PC-9 (cell line): ENCODE measurements around the gene SKAP2. TPM values are rescaled to one million over a fixed set of nuclear protein-coding genes. Genes with fewer than 3 reads are reported as not detected.

Experiments used
- BruUV-seq: library from RNA; stranded (reverse); fragments of 400-500 nt; replicated peaks from 2 replicates; lab custom pipeline; 2021; lab: Mats Ljungman, UMichigan
- CTCF ChIA-PET: fragments of 300-600 bp; sonication (Branson Sonifier 250); formaldehyde crosslinking; loops from one replicate; lab custom pipeline; 2022; ENCODE audit warnings: antibody characterized with exemption; lab: Charles Lee
- POLR2A ChIA-PET: fragments of 300-600 bp; sonication (Branson Sonifier 250); formaldehyde crosslinking; loops from one replicate; lab custom pipeline; 2022; ENCODE audit warnings: antibody characterized with exemption; ENCODE audit not compliant: unreplicated experiment; lab: Charles Lee
- DNase-seq, 2 experiments: peaks; one replicate each; pipeline versions ENCODE4 v3.0.0 to v3.0.0-alpha.2; 2015 to 2022; ENCODE audit warnings: mixed read lengths in 1 of 2
- H2AFZ ChIP-seq: fragments of 200-600 bp; sonication (generic); 2 replicates; pipeline ENCODE4 v1.8.1; 2017; ENCODE audit warnings: antibody characterized with exemption
- H3F3A ChIP-seq: fragments of 200-600 bp; sonication (generic); 2 replicates; pipeline ENCODE4 v1.8.1; 2017; ENCODE audit warnings: antibody characterized with exemption, mild to moderate bottlenecking, low read depth; ENCODE audit not compliant: insufficient read depth
- H3K27ac ChIP-seq: fragments of 200-600 bp; sonication (generic); 2 replicates; pipeline ENCODE4 v1.6.1; 2016; ENCODE audit warnings: mixed run types
- H3K27me3 ChIP-seq: fragments of 200-600 bp; sonication (generic); 2 replicates; pipeline ENCODE4 v1.6.1; 2016; ENCODE audit warnings: low read depth, mixed run types; ENCODE audit not compliant: insufficient read depth
- H3K36me3 ChIP-seq: fragments of 200-600 bp; sonication (generic); 2 replicates; pipeline ENCODE4 v1.6.1; 2016; ENCODE audit warnings: low read depth, mixed run types
- H3K4me1 ChIP-seq: fragments of 200-600 bp; sonication (generic); replicated peaks from 2 replicates; pipeline ENCODE4 v1.6.1; 2016; ENCODE audit warnings: mixed run types; ENCODE audit not compliant: insufficient read depth
- H3K4me2 ChIP-seq: fragments of 200-600 bp; sonication (generic); 2 replicates; pipeline ENCODE4 v1.6.1; 2017; ENCODE audit warnings: mixed run types
- H3K4me3 ChIP-seq: fragments of 200-600 bp; sonication (generic); 2 replicates; pipeline ENCODE4 v1.6.1; 2016; ENCODE audit warnings: mixed run types
- H3K79me2 ChIP-seq: fragments of 200-600 bp; sonication (generic); 2 replicates; pipeline ENCODE4 v1.6.1; 2017; ENCODE audit warnings: low read depth, mixed run types
- H3K9me2 ChIP-seq: fragments of 200-600 bp; sonication (generic); 2 replicates; pipeline ENCODE4 v1.8.1; 2017; ENCODE audit warnings: mild to moderate bottlenecking; ENCODE audit not compliant: insufficient read depth
- H3K9me3 ChIP-seq: fragments of 200-600 bp; sonication (generic); 2 replicates; pipeline ENCODE4 v1.8.1; 2016; ENCODE audit warnings: low read depth; ENCODE audit not compliant: insufficient read depth
- H4K20me1 ChIP-seq: fragments of 200-600 bp; sonication (generic); 2 replicates; pipeline ENCODE4 v1.8.1; 2017; ENCODE audit not compliant: insufficient read depth
- CTCF ChIP-seq: fragments of 200-600 bp; sonication (generic); conservative IDR thresholded peaks from 2 replicates; pipeline ENCODE4 v1.6.1; 2017; ENCODE audit warnings: mixed run types, antibody characterized with exemption, mild to moderate bottlenecking, moderate library complexity
- EZH2 ChIP-seq: fragments of 200-600 bp; sonication (generic); IDR thresholded peaks from 2 replicates; pipeline ENCODE4 v1.8.0; 2017; ENCODE audit warnings: antibody characterized with exemption, low read depth
- intact Hi-C: fragments of 100-400 bp; cut with micrococcal nuclease; formaldehyde crosslinking; loops from one replicate; pipeline ENCODE4 v1.10.0; 2022; ENCODE audit not compliant: unreplicated experiment
- total RNA-seq: library from RNA; stranded (reverse); gene quantifications from 2 replicates; pipeline ENCODE4 v1.2.3, GENCODE V29; 2021

SKAP2 gene
- total RNA-seq, 1 experiment from 2014 or later: 74.9 TPM

GRCh38 chr7:26662646-26663045 lies 201.7 kb downstream of the SKAP2 start:
- H4K20me1 ChIP-seq: no peaks in the 10 kb centered on the region
- H3K4me3 ChIP-seq: no peak overlapping the region
- H3K4me1 ChIP-seq: peaks cover 84% of the 10 kb centered on the region
- no peaks in the 10 kb centered on the region for H3K9me3 ChIP-seq
- H3K36me3 ChIP-seq: no peaks in the 10 kb centered on the region; the same call in 1 of the 2 replicates
- no peak for TF ChIP-seq CTCF
- TF ChIP-seq EZH2: no peak
- no peak overlapping the region for H2AFZ ChIP-seq
- no peaks in the 10 kb centered on the region for H3K27me3 ChIP-seq
- BruUV-seq: no TSS peak
- intact Hi-C loops: no loop called here
- ChIA-PET POLR2A (no interaction called here), CTCF (no interaction called here)
- peaks cover 31% of the 10 kb centered on the region for H3F3A ChIP-seq
- peak in 1 of 2 experiments; percentile 86 for DNase-seq
- peak overlapping the region; percentile 6; the same call in 1 of the 2 replicates for H3K4me2 ChIP-seq
- no peaks in the 10 kb centered on the region for H3K79me2 ChIP-seq
- H3K27ac ChIP-seq: no peak overlapping the region
- H3K9me2 ChIP-seq: no peaks in the 10 kb centered on the region

- DNase-seq: no peak
- BruUV-seq: no TSS peak
- Histone ChIP-seq H3K36me3 (no peaks in the 10 kb centered on the region; the same call in 1 of the 2 replicates), H3K9me3 (no peaks in the 10 kb centered on the region), H3K4me2 (peak overlapping the region; percentile 43), H2AFZ (no peak overlapping the region), H3K4me3 (no peak overlapping the region), H3K27me3 (no peaks in the 10 kb centered on the region), H3K79me2 (no peaks in the 10 kb centered on the region), H3K9me2 (no peaks in the 10 kb centered on the region), H4K20me1 (no peaks in the 10 kb centered on the region), H3K27ac (no peak overlapping the region), H3K4me1 (peaks cover 69% of the 10 kb centered on the region), H3F3A (peaks cover 31% of the 10 kb centered on the region)
- intact Hi-C loops: no loop called here
- TF ChIP-seq EZH2 (no peak), CTCF (no peak)
- ChIA-PET POLR2A (interaction anchor here (0.6 to 0.7 kb wide), 2 partner anchors 26 to 1519 kb away, joined by 3 read pairs; no protein-coding TSS in a partner anchor), CTCF (interaction anchor here (1.2 kb wide), 1 partner anchor 291 kb away, joined by 3 read pairs; no protein-coding TSS in a partner anchor)
Measured at GRCh38 chr7:26659121-26659520, 205.3 kb downstream of the SKAP2 start.

GRCh38 chr7:26658389-26659084 lies 205.9 kb downstream of the SKAP2 start:
- peak overlapping the region; percentile 43 for H3K4me2 ChIP-seq
- H3K79me2 ChIP-seq: no peaks in the 10 kb centered on the region
- ChIA-PET CTCF (interaction anchor here (1.0 to 1.2 kb wide), 2 partner anchors 289 to 290 kb away, joined by 3 read pairs; no protein-coding TSS in a partner anchor), POLR2A (no interaction called here)
- peak overlapping the region; percentile 2; the same call in 1 of the 2 replicates for H3K27ac ChIP-seq
- no TSS peak for BruUV-seq
- H3K4me1 ChIP-seq: peaks cover 69% of the 10 kb centered on the region
- no peaks in the 10 kb centered on the region for H3K9me2 ChIP-seq
- peaks cover 33% of the 10 kb centered on the region for H3F3A ChIP-seq
- no peaks in the 10 kb centered on the region for H3K27me3 ChIP-seq
- no peak overlapping the region for H3K4me3 ChIP-seq
- TF ChIP-seq EZH2: no peak
- peak in 1 of 2 experiments; percentile 89 for DNase-seq
- H3K36me3 ChIP-seq: no peaks in the 10 kb centered on the region; the same call in 1 of the 2 replicates
- no peaks in the 10 kb centered on the region for H4K20me1 ChIP-seq
- no peak overlapping the region for H2AFZ ChIP-seq
- H3K9me3 ChIP-seq: no peaks in the 10 kb centered on the region
- intact Hi-C loops: no loop called here
